GM20000 (cell line): ENCODE measurements around the gene KIF6.
A peak's percentile ranks its signal among the peaks of the same experiment; 100 is the strongest.

ENCODE experiments used
- DNase-seq: peaks from one replicate; pipeline ENCODE4 v3.0.0; 2012; ENCODE audit warnings: low spot score
- TF ChIP-seq, protein P1 (sequence below): IDR thresholded peaks from 2 replicates; pipeline ENCODE4 v1.5.1; 2012; ENCODE audit warnings: mild to moderate bottlenecking, control low read depth; ENCODE audit errors: extremely low read depth, missing control alignments

KIF6 gene, protein sequence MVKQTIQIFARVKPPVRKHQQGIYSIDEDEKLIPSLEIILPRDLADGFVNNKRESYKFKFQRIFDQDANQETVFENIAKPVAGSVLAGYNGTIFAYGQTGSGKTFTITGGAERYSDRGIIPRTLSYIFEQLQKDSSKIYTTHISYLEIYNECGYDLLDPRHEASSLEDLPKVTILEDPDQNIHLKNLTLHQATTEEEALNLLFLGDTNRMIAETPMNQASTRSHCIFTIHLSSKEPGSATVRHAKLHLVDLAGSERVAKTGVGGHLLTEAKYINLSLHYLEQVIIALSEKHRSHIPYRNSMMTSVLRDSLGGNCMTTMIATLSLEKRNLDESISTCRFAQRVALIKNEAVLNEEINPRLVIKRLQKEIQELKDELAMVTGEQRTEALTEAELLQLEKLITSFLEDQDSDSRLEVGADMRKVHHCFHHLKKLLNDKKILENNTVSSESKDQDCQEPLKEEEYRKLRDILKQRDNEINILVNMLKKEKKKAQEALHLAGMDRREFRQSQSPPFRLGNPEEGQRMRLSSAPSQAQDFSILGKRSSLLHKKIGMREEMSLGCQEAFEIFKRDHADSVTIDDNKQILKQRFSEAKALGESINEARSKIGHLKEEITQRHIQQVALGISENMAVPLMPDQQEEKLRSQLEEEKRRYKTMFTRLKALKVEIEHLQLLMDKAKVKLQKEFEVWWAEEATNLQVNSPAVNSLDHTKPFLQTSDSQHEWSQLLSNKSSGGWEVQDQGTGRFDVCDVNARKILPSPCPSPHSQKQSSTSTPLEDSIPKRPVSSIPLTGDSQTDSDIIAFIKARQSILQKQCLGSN

DNA sequence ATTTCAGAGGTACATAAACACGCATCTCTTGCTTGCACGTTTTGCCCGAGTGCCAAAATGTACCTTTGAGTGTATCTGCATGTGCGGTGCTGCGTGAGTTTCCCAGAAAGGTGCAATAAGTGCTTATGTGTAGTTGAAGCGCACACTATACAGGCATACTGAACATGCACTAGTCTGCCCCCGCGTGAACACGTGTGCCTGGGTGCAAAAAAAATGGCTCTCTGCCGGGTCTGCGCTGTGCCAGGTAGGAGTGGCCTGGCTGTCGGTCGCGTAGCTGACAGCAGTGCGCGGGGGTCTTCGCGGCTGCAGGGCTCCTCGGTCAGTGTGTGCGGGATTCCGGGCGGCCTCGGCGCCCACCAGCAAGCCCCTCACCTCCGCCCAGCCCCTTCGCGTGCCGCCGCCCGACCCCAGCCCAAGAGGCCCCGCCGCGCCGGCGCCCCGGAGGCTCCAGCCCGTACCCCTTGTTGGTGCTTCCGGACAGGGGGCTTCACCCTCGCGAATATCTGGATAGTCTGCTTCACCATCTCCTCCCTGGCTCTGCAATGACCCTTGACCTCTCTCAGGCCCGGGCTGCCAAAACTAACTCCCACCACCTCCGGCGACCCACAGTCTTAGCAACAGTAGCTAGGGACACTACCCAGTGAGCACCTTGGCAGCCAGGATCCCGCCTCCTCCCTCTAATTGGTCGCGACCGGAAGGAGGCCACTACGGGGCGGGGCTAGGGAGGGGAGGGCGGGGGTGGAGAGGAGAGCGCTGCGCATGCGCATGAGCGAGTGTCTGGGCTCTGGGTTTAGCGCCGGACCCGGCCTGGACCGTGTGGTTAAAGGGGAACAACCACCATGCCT is at the start of gene KIF6:
TSS of gene KIF6 (minus strand) at position 622 of the 845 bp plus-strand sequence. CDS start at position 524, 98 bp downstream.
- peak; percentile 98 for DNase-seq
- TF ChIP-seq, protein P1, sequence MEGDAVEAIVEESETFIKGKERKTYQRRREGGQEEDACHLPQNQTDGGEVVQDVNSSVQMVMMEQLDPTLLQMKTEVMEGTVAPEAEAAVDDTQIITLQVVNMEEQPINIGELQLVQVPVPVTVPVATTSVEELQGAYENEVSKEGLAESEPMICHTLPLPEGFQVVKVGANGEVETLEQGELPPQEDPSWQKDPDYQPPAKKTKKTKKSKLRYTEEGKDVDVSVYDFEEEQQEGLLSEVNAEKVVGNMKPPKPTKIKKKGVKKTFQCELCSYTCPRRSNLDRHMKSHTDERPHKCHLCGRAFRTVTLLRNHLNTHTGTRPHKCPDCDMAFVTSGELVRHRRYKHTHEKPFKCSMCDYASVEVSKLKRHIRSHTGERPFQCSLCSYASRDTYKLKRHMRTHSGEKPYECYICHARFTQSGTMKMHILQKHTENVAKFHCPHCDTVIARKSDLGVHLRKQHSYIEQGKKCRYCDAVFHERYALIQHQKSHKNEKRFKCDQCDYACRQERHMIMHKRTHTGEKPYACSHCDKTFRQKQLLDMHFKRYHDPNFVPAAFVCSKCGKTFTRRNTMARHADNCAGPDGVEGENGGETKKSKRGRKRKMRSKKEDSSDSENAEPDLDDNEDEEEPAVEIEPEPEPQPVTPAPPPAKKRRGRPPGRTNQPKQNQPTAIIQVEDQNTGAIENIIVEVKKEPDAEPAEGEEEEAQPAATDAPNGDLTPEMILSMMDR, result no peak

DNA sequence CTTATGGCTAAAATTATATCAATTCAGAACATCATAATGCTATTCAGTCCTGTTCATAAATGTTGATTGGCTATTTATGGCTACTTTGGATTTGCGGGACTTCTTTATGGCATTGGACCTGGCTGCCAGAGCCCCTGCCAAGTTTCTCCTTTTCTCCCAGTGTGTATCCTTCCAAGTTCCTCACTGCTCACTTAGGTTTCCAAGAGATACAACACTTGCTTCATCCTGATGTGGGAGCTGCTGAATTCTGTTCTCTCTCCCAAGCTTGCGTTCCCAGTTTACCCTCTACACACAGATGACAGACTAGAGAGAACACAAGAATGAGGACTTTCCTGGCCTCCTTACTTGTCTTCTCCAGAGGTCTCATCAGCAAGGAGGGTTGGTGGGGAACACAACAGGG is 48.6 kb upstream of the KIF6 start:
- TF ChIP-seq, protein P1, result no peak
- DNase-seq, result no peak

DNA sequence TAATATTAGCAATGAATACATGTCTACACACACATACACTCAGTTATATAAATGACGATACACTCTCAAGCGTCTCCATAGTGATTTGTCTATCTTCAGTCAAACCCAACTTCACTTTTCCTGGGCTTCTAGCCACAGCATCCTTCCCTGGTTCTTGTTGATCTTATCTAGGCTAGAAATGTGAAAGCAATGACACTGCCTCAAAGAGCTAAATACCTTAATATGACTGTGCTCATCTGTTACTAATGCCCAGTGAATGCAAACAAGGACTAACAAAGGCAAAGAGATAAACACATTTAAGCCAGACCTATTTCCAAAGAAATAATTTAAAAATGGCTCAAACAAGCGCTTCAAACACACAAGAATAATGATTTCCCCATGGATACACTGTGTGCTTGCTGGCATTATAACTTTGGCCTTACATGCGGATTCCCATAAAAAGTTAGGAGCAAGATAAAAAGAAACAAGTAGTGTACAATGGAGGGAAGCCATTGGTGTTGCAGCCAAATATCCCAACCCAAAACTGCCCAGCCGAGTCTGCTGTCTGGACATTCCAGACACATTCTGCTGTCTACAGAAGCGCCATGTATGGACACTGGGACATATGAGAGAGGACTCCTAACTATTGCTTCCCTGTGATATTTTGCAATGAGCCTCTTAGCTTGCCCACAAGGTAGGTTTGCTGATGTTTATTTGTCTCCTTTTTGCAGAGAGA is 47.5 kb upstream of the KIF6 start:
- no peak for DNase-seq
- TF ChIP-seq, protein P1, result no peak

DNA sequence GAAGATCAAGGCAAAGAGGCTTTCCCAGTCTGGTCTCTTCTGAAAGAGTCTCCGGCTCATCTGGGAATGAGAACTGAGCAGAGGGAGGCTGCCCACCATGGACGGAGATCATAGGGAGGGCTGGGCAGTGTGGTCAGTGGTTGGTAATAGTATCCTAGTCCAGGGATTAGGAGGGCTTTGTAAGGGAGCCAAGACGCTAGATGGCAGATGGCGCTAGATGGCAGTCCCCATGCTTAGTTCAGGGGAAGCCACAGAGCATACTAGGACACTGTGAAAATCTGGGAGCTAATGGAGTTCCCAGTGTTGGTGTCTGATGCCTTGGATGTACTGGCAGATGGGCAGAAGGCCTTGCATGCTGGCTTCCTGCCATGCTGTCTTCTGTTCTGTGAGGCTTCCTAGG is 45.2 kb upstream of the KIF6 start:
- TF ChIP-seq, protein P1, result no peak

DNA sequence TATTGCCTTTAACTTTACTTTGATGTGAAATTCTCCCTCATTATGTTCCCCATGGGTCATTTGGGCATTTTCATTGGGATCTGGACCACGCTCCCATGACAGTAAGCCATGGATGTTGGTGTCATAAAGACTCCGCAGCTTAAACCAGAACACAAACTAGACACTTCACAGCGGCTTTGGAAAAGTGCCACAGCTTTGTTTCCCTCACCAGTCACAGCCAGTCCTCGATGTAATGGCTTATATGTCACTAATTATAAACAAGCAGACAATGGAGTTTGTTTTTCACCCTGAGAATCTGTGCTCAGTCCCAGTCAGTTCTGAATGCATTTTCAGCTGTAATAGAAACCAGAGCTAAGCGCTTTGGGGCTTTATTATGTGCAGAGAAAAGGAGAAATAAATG is 43.8 kb upstream of the KIF6 start:
- no peak for DNase-seq
- TF ChIP-seq, protein P1, result no peak

More for the DNA sequence above, 45.2 kb upstream of the KIF6 start:
- DNase-seq, result no peak

DNA sequence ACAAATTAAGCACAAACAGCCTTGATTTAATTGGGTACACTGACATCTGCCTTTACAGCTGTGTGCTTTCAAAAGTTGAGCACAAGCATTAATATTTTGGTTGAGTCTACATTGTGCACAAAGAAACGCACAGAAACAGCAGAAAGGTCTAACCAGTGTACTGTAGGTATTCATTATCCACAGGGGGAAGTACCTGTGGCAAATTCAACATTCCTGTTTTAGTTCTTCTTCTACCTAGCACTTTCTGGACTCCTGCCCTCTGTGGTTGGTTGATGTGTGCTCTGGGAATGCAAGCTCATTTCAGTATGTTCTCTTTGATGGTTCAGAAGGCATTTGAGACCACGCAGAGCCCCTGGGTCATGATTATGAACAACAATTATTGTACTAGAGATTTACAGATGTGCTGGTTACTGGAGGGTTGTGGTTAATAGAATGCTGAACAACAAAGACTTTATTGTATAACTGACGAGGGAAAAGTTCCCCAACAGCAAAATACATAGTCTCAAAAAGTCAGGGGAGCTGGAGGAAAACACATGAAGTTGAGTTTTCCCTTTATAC is 40.4 kb upstream of the KIF6 start:
- DNase-seq, result no peak
- TF ChIP-seq, protein P1, result no peak
